Peyer's patch (tissue), 4 donors: Measurements from ENCODE around the gene NPDC1.

Source experiments
- CTCF ChIP-seq, 6 experiments: fragments of 450-650 bp in 4 of 6; fragments of 200-600 bp in 2 of 6; sonication (generic) in 1 of 6; IDR thresholded peaks; one replicate each; pipeline ENCODE4 v1.5.1; 2017 to 2019; ENCODE audit warnings: antibody characterized with exemption in 6 of 6, mild to moderate bottlenecking in 3 of 6, moderate library complexity in 1 of 6
- POLR2A ChIP-seq, 2 donors: fragments of 450-650 bp; IDR thresholded peaks; one replicate each; pipeline ENCODE4 v1.5.1; 2017; ENCODE audit warnings: antibody characterized with exemption in 2 of 2, mild to moderate bottlenecking in 2 of 2, moderate library complexity in 2 of 2

- TF ChIP-seq CTCF (IDR thresholded peaks at IDR 0.05) = no peak
- TF ChIP-seq POLR2A (IDR thresholded peaks at IDR 0.05) = no peak
Observed at GRCh38 chr9:137044037-137044436, 1.9 kb downstream of the NPDC1 start.
